Omental fat pad (tissue), 4 donors: ENCODE data around the gene PLA2R1. TPM values are rescaled to one million over a fixed set of nuclear protein-coding genes. Genes with fewer than 3 reads are reported as not detected.
A peak's percentile ranks its signal among the peaks of the same experiment; 100 is the strongest.

Experiments
- ATAC-seq: fragments of 150-250 bp; one replicate; pipeline ENCODE4 v1.9.1; 2016; ENCODE audit warnings: mild to moderate bottlenecking, moderate library complexity; ENCODE audit not compliant: low FRiP score
- DNase-seq: peaks from one replicate; pipeline ENCODE4 v3.0.0-alpha.2; 2019; ENCODE audit warnings: low spot score
- total RNA-seq, 4 donors: library from RNA; depleted of rRNA; stranded (reverse); fragments of >200 nt; gene quantifications; one replicate each; pipeline ENCODE4 v1.1.0, GENCODE V29; 2016
- TF ChIP-seq, protein P1 (sequence below), 3 donors: fragments of 450-650 bp; IDR thresholded peaks; one replicate each; pipeline ENCODE4 v1.5.1; 2016 to 2017; ENCODE audit warnings: antibody characterized with exemption in 3 of 3, mild to moderate bottlenecking in 3 of 3, moderate library complexity in 2 of 3

PLA2R1 gene
- total RNA-seq, 4 donors from 2014 or later, result 6.5 to 13.5 (median 12.5) TPM

DNA sequence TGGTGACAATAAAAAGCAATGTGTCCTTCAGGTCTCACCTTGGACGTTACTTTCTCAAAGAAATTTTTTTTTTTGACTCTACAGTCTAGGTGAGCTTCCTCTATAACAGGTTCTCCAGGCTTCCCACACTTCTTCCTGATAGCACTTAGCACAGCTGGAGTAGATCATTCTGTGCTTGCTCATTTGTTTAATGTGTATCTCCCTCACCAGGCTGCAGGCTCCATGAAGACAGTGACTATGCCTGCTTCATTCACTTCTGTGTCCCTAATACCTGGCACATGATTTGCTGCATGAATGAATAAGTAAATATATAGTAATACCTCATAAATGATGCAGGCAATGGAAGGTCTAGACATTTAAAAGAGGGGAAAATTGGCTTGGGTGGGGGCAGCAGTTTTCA, 154.5 kb downstream of the PLA2R1 start:
- DNase-seq (no peak), ATAC-seq (no peak)
- TF ChIP-seq, protein P1, sequence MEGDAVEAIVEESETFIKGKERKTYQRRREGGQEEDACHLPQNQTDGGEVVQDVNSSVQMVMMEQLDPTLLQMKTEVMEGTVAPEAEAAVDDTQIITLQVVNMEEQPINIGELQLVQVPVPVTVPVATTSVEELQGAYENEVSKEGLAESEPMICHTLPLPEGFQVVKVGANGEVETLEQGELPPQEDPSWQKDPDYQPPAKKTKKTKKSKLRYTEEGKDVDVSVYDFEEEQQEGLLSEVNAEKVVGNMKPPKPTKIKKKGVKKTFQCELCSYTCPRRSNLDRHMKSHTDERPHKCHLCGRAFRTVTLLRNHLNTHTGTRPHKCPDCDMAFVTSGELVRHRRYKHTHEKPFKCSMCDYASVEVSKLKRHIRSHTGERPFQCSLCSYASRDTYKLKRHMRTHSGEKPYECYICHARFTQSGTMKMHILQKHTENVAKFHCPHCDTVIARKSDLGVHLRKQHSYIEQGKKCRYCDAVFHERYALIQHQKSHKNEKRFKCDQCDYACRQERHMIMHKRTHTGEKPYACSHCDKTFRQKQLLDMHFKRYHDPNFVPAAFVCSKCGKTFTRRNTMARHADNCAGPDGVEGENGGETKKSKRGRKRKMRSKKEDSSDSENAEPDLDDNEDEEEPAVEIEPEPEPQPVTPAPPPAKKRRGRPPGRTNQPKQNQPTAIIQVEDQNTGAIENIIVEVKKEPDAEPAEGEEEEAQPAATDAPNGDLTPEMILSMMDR (IDR thresholded peaks at IDR 0.05), result no peak

DNA sequence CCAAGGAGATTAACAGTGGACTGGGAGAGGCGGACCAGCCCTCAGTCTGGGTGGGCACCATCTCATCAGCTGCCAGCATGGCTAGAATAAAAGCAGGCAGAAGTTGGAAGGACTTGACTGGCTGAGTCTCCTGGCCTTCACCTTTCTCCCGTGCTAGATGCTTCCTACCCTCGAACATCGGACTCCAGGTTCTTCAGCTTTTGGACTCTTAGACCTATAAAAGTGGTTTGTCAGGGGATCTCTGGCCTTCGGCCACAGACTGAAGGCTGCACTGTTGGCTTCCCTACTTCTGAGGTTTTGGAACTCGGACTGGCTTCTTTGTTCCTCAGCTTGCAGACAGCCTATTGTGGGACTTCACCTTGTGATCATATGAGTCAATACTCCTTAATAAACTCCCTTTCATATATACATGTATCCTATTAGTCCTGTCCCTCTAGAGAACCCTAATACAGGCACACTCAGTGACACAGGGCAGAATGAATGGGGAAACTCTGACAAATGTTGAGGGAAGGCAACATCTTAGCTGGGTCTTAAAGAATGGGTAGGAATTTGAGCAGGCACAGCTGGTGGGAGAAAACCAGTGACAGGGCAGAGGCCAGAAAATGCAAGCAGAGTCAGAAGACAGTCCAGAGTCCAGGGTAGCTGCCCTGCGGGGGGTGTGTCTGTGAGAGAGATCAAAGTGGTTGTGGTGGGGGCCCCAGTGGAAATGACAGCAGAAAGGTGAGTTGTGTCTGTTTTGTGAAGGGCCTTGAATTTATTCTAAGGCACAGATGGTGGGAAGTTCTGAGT, 156.3 kb downstream of the PLA2R1 start:
- TF ChIP-seq, protein P1 (IDR thresholded peaks at IDR 0.05), result no peak
- DNase-seq (no peak), ATAC-seq (no peak)

DNA sequence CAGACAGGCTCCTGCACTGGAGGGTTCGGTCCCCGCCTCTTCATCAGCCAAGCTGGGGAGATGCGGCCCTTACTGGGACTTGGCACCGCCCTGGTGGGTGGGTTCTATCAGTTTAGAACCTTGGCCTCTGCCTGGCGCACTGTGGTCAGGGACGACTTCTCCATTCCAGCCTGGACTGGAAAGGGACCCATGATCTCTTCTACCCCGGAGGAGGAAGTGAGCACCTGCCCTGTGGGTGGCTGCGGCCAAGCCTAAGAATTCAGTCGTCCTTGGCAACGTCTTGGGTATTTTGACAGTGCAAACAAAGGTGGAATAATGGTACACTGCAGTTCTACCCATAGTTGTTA, 157.5 kb downstream of the PLA2R1 start:
- ATAC-seq, result no peak
- no peak for DNase-seq
- TF ChIP-seq, protein P1 (IDR thresholded peaks at IDR 0.05), result no peak

DNA sequence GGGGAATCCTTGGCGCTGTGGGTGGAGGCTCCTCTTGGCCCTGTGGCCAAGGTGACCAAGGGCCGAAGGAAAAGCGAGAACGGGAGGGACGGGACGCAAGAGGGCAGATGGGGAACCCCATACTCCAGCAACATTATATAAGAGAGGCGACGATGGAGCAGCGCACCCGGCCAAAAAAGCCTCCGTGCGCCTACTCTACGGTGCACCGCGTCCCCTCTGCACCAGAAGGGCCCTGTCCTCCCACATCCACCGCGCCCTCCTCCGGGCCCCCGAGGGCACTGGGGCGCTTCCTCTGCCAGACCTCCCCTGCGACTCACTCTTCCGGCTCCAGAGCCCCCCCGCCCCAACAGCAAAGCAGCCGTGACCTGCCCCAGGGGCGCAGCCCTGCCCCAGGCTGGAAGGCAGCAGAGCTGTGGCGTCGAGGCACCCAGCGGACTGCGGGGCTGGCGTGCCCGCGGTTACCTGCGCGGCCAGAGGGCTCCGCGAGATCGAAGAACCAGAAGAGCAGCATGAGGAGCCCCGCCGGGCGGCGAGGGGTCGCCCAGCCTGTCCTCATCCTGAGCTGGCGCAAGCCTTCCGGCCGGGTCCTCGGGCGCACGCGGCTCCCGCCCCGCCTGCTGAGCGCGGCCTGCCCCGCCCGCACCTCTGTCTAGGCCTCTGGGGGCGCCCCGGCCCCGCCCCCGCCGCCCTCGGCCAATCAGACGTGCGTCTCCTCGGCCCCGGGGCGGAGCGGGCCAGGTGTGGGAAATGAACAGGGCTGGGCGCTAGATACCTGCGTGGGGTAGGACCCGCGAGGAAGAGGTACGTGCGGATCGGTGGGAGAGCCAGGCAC, 158.1 kb downstream of the PLA2R1 start, which contains the start of gene LY75:
LY75 (minus strand) TSS at position 630 of the 832 bp plus-strand sequence.
- ATAC-seq, result peak; percentile 28
- TF ChIP-seq, protein P1 (IDR thresholded peaks at IDR 0.05), result no peak
- no peak for DNase-seq

DNA sequence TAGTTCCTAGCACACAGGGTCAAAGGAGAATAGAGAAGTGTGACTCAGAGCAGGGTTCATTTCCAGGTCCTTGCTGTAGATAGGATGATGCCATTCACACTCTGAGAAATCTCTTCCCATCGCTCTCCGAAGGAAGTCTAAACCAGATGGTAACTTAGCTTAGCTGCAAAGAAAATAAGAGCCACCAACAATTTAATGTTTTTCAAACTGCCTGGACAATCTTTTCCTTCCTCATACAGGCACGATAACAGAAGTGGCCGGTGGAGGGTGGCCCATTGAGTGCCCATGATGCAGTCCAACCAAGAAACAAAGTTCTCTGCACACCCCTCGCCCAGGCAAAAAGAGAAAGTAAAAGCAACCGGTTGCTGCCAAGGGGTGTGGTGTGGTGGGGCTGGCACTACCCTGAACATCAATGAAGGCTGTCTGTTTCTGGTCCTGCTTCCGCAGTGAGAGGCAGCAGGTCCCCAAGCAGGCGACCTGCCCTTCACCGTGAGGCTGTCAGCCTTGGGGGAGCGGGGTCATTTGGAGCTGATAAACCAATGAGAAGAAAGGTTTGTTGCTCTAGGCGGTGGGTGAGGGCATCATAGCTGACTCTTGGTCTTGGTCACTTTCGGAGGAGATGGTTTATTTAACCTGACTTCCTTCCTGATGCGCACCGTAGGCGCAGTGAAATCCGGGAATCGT, 158.8 kb downstream of the PLA2R1 start:
- TF ChIP-seq, protein P1 (IDR thresholded peaks at IDR 0.05), result no peak
- ATAC-seq (peak; percentile 55), DNase-seq (no peak)

DNA sequence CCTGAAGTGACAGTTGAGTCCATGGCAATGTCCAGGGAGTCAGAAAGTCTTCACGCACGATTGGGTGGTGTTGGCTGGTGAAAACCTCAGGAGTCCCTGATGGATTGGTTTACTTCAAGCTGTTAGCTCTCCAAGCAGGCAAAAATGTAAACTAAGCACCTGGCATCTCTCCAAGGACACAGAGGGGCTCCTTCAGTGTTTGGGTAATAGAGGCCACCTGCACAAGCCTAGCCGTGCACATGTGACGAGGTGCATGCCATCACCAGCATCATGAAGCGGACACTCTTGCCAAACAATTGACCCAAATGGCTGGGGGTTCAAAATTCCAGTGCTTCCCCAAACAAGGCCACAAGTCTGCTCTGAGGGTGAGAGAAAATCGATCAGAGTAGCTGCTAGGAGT, 159.7 kb downstream of the PLA2R1 start:
- TF ChIP-seq, protein P1 (IDR thresholded peaks at IDR 0.05), result no peak
- DNase-seq (no peak), ATAC-seq (no peak)
